Spleen (tissue), 11 donors: ENCODE data around the gene CSRP1. TPM values are rescaled to one million over a fixed set of nuclear protein-coding genes. Genes with fewer than 3 reads are reported as not detected.

ENCODE experiments used
- DNase-seq: peaks from one replicate; pipeline ENCODE4 v3.0.0-alpha.2; 2020
- H3K27ac ChIP-seq, 8 donors: fragments of 200-600 bp; sonication (generic) in 7 of 8; 1 replicate in 4 of 8; 2 replicates in 4 of 8; pipeline versions ENCODE4 v1.5.0 to v1.8.0; 2016 to 2021; ENCODE audit warnings: inconsistent platforms in 4 of 8, mild to moderate bottlenecking in 4 of 8, moderate library complexity in 1 of 8
- H3K27me3 ChIP-seq, 7 donors: fragments of 200-600 bp; sonication (generic) in 6 of 7; replicated peaks in 1 of 7; 1 replicate in 4 of 7; 2 replicates in 3 of 7; pipeline versions ENCODE4 v1.5.0 to v1.8.0; 2016 to 2021; ENCODE audit warnings: inconsistent platforms in 3 of 7, mild to moderate bottlenecking in 1 of 7
- H3K36me3 ChIP-seq, 6 donors: fragments of 200-600 bp; sonication (generic) in 5 of 6; 1 replicate in 4 of 6; 2 replicates in 2 of 6; pipeline versions ENCODE4 v1.5.0 to v1.8.0; 2016 to 2021; ENCODE audit warnings: inconsistent platforms in 2 of 6
- H3K4me1 ChIP-seq, 6 donors: fragments of 200-600 bp; sonication (generic) in 5 of 6; 1 replicate in 3 of 6; 2 replicates in 3 of 6; pipeline versions ENCODE4 v1.5.0 to v1.8.0; 2016 to 2021; ENCODE audit warnings: inconsistent platforms in 3 of 6
- H3K4me3 ChIP-seq, 8 donors: fragments of 200-600 bp; sonication (generic) in 7 of 8; 1 replicate in 4 of 8; 2 replicates in 4 of 8; pipeline versions ENCODE4 v1.5.0 to v1.8.0; 2016 to 2021; ENCODE audit warnings: inconsistent platforms in 4 of 8, mild to moderate bottlenecking in 4 of 8, moderate library complexity in 2 of 8
- H3K9me3 ChIP-seq, 8 donors: fragments of 200-600 bp; sonication (generic) in 7 of 8; 1 replicate in 4 of 8; 2 replicates in 4 of 8; pipeline versions ENCODE4 v1.5.0 to v1.8.0; 2016 to 2021; ENCODE audit warnings: inconsistent platforms in 4 of 8
- CTCF ChIP-seq, 11 experiments: fragments of 200-600 bp in 7 of 11; fragments of 450-650 bp in 4 of 11; sonication (generic) in 4 of 11; IDR thresholded peaks in 8 of 11; conservative IDR thresholded peaks in 3 of 11; 1 replicate in 7 of 11; 2 replicates in 4 of 11; pipeline versions ENCODE4 v1.4.0 to v1.8.0; 2016 to 2021; ENCODE audit warnings: antibody characterized with exemption in 11 of 11, inconsistent platforms in 4 of 11, mild to moderate bottlenecking in 1 of 11
- POLR2A ChIP-seq, 3 donors: fragments of 450-650 bp; IDR thresholded peaks; one replicate each; pipeline ENCODE4 v1.5.1; 2017; ENCODE audit warnings: antibody characterized with exemption in 3 of 3, mild to moderate bottlenecking in 1 of 3
- POLR2AphosphoS5 ChIP-seq, 3 donors: sonication (generic); formaldehyde crosslinking; IDR thresholded peaks; one replicate each; pipeline ENCODE4 v1.5.1; 2017; ENCODE audit warnings: antibody characterized with exemption in 3 of 3
- WGBS, 5 donors: extraction: QIAGEN DNeasy Blood & Tissue Kit in 3 of 5; methylation state at CpG; one replicate each; pipeline versions ENCODE4 v1.1.5 to v1.1.7; 2013 to 2018; 5-methylcytosine and 5-hydroxymethylcytosine counted together
- intact Hi-C: fragments of 100-400 bp; cut with DNase I; formaldehyde crosslinking; loops from one replicate; pipeline ENCODE4 v1.15.0; 2023; ENCODE audit warnings: low total_unique reads
- polyA plus RNA-seq, 3 donors: library from polyadenylated mRNA; stranded (reverse); fragments of 200-250 nt; gene quantifications; one replicate each; pipeline ENCODE4 v1.2.1, GENCODE V29; 2013
- total RNA-seq, 7 donors: library from RNA; depleted of rRNA in 3 of 7; stranded (reverse); fragments of >200 nt in 3 of 7; fragmentation: NEBNext Ultra II Directional in 4 of 7; extraction: Animal tissue kit (Norgen Biotek cat#: 25700) in 4 of 7; gene quantifications; one replicate each; pipeline versions ENCODE4 v1.1.0 to v1.2.1, GENCODE V29; 2016 to 2021
- donor health status: healthy with polysubstance abuse.
- donor health status: DM: no; HTN: no; CAD: no; lungs with moderate emphysema.
- donor health status: DM: no; HTN: no; CAD: no.
- donor health status: Bipolar disorder and iron deficiency.
- donor health status: healthy.
- donor health status: DM: no; HTN: no; CAD: no.
- donor health status: DM: yes; HTN: yes; CAD: no.

The CSRP1 gene
- total and polyA plus RNA-seq, 10 donors = 67.1 to 360 (median 182) TPM

GRCh38 chr1:201500670-201501120 lies 6.2 kb downstream of the CSRP1 start:
- H3K9me3 ChIP-seq = no peaks in the 10 kb centered on the region
- no peaks in the 10 kb centered on the region for H3K27me3 ChIP-seq
- H3K36me3 ChIP-seq = peaks cover 0 to 56% (median 7%) of the 10 kb centered on the region in 6 donors
- 77 to 93% (median 85%) methylated on average over 4 of the region's 4 CpGs for WGBS, 5 donors
- peaks cover 8 to 85% (median 40%) of the 10 kb centered on the region in 6 donors for H3K4me1 ChIP-seq
- peak overlapping the region in 1 of 8 donors; percentile 2 for H3K4me3 ChIP-seq
- TF ChIP-seq POLR2A (IDR thresholded peaks at IDR 0.05) (no peak), CTCF (IDR thresholded peaks at IDR 0.05 in 8 of 11, conservative IDR thresholded peaks at IDR 0.05 in 3 of 11) (no peak), POLR2AphosphoS5 (IDR thresholded peaks at IDR 0.05) (peak in 2 of 3 donors; percentile 53 to 63)
- peak overlapping the region in 7 of 8 donors; percentile 55 to 93 (median 74) for H3K27ac ChIP-seq
- no peak for DNase-seq
- intact Hi-C loops = no loop called here

- H3K4me1 ChIP-seq = peaks cover 2 to 85% (median 36%) of the 10 kb centered on the region in 6 donors
- intact Hi-C loops = no loop called here
- WGBS, 5 donors = 75 to 93% (median 88%) methylated on average over 8 of the region's 8 CpGs
These were observed 6.9 kb downstream of the CSRP1 start for GRCh38 chr1:201499795-201500669.

GRCh38 chr1:201499191-201499590 lies 7.7 kb downstream of the CSRP1 start:
- intact Hi-C loops = no loop called here
- no peak for TF ChIP-seq CTCF (IDR thresholded peaks at IDR 0.05 in 8 of 11, conservative IDR thresholded peaks at IDR 0.05 in 3 of 11)
- TF ChIP-seq POLR2AphosphoS5 (IDR thresholded peaks at IDR 0.05) = no peak
- no peak for TF ChIP-seq POLR2A (IDR thresholded peaks at IDR 0.05)
- Histone ChIP-seq H3K27ac (peak overlapping the region in 7 of 8 donors; percentile 1 to 93 (median 66)), H3K27me3 (no peaks in the 10 kb centered on the region), H3K4me1 (peaks cover 0 to 85% (median 35%) of the 10 kb centered on the region in 6 donors), H3K9me3 (no peaks in the 10 kb centered on the region), H3K36me3 (peaks cover 0 to 71% (median 20%) of the 10 kb centered on the region in 6 donors), H3K4me3 (no peak overlapping the region)
- DNase-seq = no peak
- 82 to 97% (median 89%) methylated on average over 3 of the region's 3 CpGs for WGBS, 5 donors

More at GRCh38 chr1:201499795-201500669, 6.9 kb downstream of the CSRP1 start:
- no peak for TF ChIP-seq POLR2A (IDR thresholded peaks at IDR 0.05)
- TF ChIP-seq POLR2AphosphoS5 (IDR thresholded peaks at IDR 0.05) = no peak
- no peak for TF ChIP-seq CTCF (IDR thresholded peaks at IDR 0.05 in 8 of 11, conservative IDR thresholded peaks at IDR 0.05 in 3 of 11)
- no peaks in the 10 kb centered on the region for H3K9me3 ChIP-seq
- no peak overlapping the region for H3K4me3 ChIP-seq
- peaks cover 0 to 63% (median 13%) of the 10 kb centered on the region in 6 donors for H3K36me3 ChIP-seq
- no peak for DNase-seq
- peak overlapping the region in 7 of 8 donors; percentile 55 to 93 (median 74) for H3K27ac ChIP-seq
- no peaks in the 10 kb centered on the region for H3K27me3 ChIP-seq

GRCh38 chr1:201498621-201499020 lies 8.3 kb downstream of the CSRP1 start:
- TF ChIP-seq POLR2AphosphoS5 (IDR thresholded peaks at IDR 0.05) (no peak), POLR2A (IDR thresholded peaks at IDR 0.05) (no peak), CTCF (IDR thresholded peaks at IDR 0.05 in 8 of 11, conservative IDR thresholded peaks at IDR 0.05 in 3 of 11) (no peak)
- peaks cover 0 to 77% (median 25%) of the 10 kb centered on the region in 6 donors for H3K36me3 ChIP-seq
- WGBS, 5 donors = 77 to 94% (median 91%) methylated on average over 8 of the region's 8 CpGs
- H3K27ac ChIP-seq = peak overlapping the region in 6 of 8 donors; percentile 1 to 93 (median 59)
- peaks cover 0 to 85% (median 37%) of the 10 kb centered on the region in 6 donors for H3K4me1 ChIP-seq
- no peaks in the 10 kb centered on the region for H3K9me3 ChIP-seq
- H3K4me3 ChIP-seq = no peak overlapping the region
- intact Hi-C loops = no loop called here
- H3K27me3 ChIP-seq = no peaks in the 10 kb centered on the region
- no peak for DNase-seq
